Motor neuron (in vitro differentiated cells): Measurements from ENCODE around the gene TRAF3IP3. TPM values are rescaled to one million over a fixed set of nuclear protein-coding genes. Genes with fewer than 3 reads are reported as not detected.

Experiments
- ATAC-seq, 8 experiments: fragments of 200-7000 bp; cut with Tn5 transposase; replicated peaks in 6 of 8; 2 replicates each; pipeline ENCODE4 v1.8.0; 2021; ENCODE audit warnings: mild to moderate bottlenecking in 8 of 8, moderate library complexity in 8 of 8
- H3K27ac ChIP-seq, 2 donors: fragments of 250-450 bp; sonication (Bioruptor Pico); 2 replicates each; pipeline ENCODE4 v1.9.0; 2021; ENCODE audit warnings: antibody characterized with exemption in 2 of 2, mild to moderate bottlenecking in 2 of 2, moderate library complexity in 1 of 2
- H3K4me1 ChIP-seq, 2 donors: fragments of 250-450 bp; sonication (Bioruptor Pico); replicated peaks in 1 of 2; 2 replicates each; pipeline ENCODE4 v1.6.1; 2021; ENCODE audit warnings: antibody characterized with exemption in 2 of 2, mild to moderate bottlenecking in 2 of 2, moderate library complexity in 1 of 2
- H3K4me3 ChIP-seq, 5 donors: fragments of 250-450 bp; sonication (Bioruptor Pico); 2 replicates each; pipeline ENCODE4 v1.9.0; 2021; ENCODE audit warnings: antibody characterized with exemption in 5 of 5, mild to moderate bottlenecking in 5 of 5, moderate library complexity in 4 of 5
- WGBS, 10 experiments: fragments of 450-650 bp; shearing (Covaris generic); methylation state at CpG; one replicate each; pipeline ENCODE4 v1.0.0; 2022; 5-methylcytosine and 5-hydroxymethylcytosine counted together
- in situ Hi-C, 9 experiments: fragments of 400-800 bp; cut with MboI; loops; one replicate each; pipeline ENCODE4 v1.15.0; 2021; ENCODE audit warnings: low sequenced_read_pairs in 9 of 9, low pct_unique_long_range_greater_than_20kb in 2 of 9; ENCODE audit not compliant: unreplicated experiment in 9 of 9
- total RNA-seq, 8 experiments: library from RNA; unstranded; fragments of 300-600 nt; gene quantifications; 2 replicates each; pipeline versions ENCODE4 v1.2.3 to v1.2.4, GENCODE V29; 2022

TRAF3IP3 gene
- total RNA-seq, 8 experiments from 2014 or later, result 0.20 to 1.6 (median 0.64) TPM

GRCh38 chr1:209831615-209832014, 75.8 kb downstream of the TRAF3IP3 start:
- no peak overlapping the region for H3K4me3 ChIP-seq
- in situ Hi-C loops, result no loop called here
- H3K4me1 ChIP-seq, result peaks cover 13 to 14% of the 10 kb centered on the region in 2 donors
- 9 to 100% (median 88%) methylated on average over 1 of the region's 1 CpG; no CpG with 5 or more reads in 2 of the 10 experiments for whole genome bisulfite sequencing, 10 experiments
- ATAC-seq, result no peak
- H3K27ac ChIP-seq, result no peak overlapping the region

Other genes with a start within 250 kb of the TRAF3IP3 start
- 1 to 10 TPM in 5 of 8 experiments, under 1 TPM in 1, not detected in 2; 0.21 to 7.0 (median 4.3) TPM for gene CAMK1G, start 172.3 kb upstream of the TRAF3IP3 start, total RNA-seq
- 10 to 100 TPM in 1 of 8 experiments, 1 to 10 TPM in 3, under 1 TPM in 4; 0.13 to 51.2 (median 1.0) TPM for gene LAMB3, start 103.6 kb upstream of the TRAF3IP3 start, total RNA-seq
- gene G0S2, start 80.6 kb upstream of the TRAF3IP3 start, total RNA-seq, result 100 to 1,000 TPM in 1 of 8 experiments, 10 to 100 TPM in 5, 1 to 10 TPM in 2; 4.1 to 865 (median 21.4) TPM
- 100 to 1,000 TPM in 1 of 8 experiments, 1 to 10 TPM in 1, under 1 TPM in 1, not detected in 5; 0.63 to 114 (median 2.8) TPM for gene HSD11B1, start 51.2 kb upstream of the TRAF3IP3 start, total RNA-seq
- 1 to 10 TPM; 2.2 to 6.3 (median 3.4) TPM for gene C1orf74, start 28.5 kb downstream of the TRAF3IP3 start, total RNA-seq
- under 1 TPM in 5 of 8 experiments, not detected in 3; 0.04 to 0.66 (median 0.27) TPM for gene IRF6, start 50.1 kb downstream of the TRAF3IP3 start, total RNA-seq
- gene UTP25, start 71.9 kb downstream of the TRAF3IP3 start, total RNA-seq, result 10 to 100 TPM in 3 of 8 experiments, 1 to 10 TPM in 5; 6.3 to 11.9 (median 8.7) TPM
- 10 to 100 TPM in 6 of 8 experiments, 1 to 10 TPM in 2; 6.6 to 17.8 (median 14.1) TPM for gene SYT14, start 182.2 kb downstream of the TRAF3IP3 start, total RNA-seq